ENCODE results near the gene SGIP1.
A peak's percentile ranks its signal among the peaks of the same experiment; 100 is the strongest.

Gene SGIP1

GRCh38 chr1:66527686-66528085 lies 6.3 kb upstream of the SGIP1 start:
- no peak for TF ChIP-seq CTCF (IDR thresholded peaks at IDR 0.05; ENCODE audit: insufficient read depth, low read depth, low read length, missing control alignments)
- peak; percentile 32 for DNase-seq (ENCODE audit: low read depth)
- H3K4me3 ChIP-seq (ENCODE audit: low read length), result no peak overlapping the region

- H3K4me3 ChIP-seq (ENCODE audit: low read length), result no peak overlapping the region
- no peak for DNase-seq (ENCODE audit: low read depth)
- no peak for TF ChIP-seq CTCF (IDR thresholded peaks at IDR 0.05; ENCODE audit: insufficient read depth, low read depth, low read length, missing control alignments)
Measured at GRCh38 chr1:66528580-66528979, 5.4 kb upstream of the SGIP1 start.

DNA sequence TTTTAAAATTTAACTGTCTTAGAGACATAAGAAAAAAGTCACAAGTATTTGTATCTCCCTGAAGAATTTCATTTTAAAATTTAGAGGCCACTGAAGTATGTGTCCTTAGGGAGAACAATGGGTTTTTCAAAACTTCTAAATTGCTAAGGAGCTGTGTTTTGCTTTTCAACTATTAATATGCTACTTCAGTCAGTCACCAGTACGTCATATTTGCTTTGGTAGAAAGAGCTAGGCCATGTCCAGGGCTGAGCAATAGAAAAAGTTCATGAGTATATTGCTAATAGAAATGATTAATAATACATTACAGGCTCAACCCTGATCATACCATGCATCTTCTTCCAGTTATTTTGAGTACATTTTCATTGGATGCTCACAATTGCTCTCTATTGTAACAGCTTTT lies 1.7 kb upstream of the SGIP1 start:
- no peak for DNase-seq (ENCODE audit: low read depth)

DNA sequence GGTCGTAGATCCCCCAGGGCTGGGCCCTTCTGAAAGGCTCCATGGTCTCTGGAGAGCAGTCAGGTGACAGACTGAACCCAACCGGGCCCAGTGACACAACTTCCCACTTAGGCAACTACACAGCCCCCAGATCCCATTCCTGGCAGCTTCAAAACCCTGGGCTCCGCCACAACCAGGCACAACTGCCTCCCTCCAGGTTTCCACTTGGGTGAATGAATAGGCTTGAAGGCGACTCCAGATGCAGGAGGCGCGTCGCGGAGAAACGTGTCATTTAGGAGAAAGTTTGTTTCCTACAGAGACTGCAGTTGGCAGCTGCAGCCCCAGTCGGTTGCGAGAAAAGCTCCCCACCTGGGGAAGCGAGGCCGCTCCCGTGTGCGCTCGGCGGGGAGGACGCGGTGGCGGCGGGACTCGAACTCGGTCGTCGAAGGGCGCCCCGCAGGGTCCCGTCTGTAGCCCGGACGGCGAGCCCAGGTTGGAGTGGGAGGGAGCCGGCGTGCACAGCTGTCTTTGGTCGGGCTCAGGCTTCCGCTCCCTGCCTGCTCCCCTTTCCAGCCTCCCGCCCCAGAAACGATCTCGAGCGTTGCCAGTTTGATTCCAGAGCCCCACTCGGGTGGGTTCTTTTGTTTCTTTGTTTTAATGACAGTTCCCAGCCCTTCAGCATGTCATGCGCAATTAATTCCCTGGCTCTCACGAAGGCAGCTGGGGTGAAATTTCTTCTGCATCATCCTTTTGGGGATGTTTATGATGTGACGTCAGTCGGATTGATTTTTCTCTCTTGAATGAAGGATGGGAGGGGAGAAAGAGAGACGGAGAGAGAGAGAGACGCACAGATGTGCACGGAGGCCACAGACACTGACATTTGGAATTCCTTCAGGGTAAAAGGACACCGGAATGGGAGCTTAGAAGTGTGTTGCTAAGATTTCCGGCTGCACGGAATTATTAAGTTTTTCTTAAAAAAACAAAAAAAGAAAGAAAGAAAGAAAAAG lies 862 bp upstream of the SGIP1 start:
- no peak for TF ChIP-seq CTCF (IDR thresholded peaks at IDR 0.05; ENCODE audit: insufficient read depth, low read depth, low read length, missing control alignments)
- DNase-seq (ENCODE audit: low read depth), result peak; percentile 14
- H3K4me3 ChIP-seq (ENCODE audit: low read length), result peak overlapping the region; percentile 39

More for the DNA sequence above, 1.7 kb upstream of the SGIP1 start:
- no peak for TF ChIP-seq CTCF (IDR thresholded peaks at IDR 0.05; ENCODE audit: insufficient read depth, low read depth, low read length, missing control alignments)
- H3K4me3 ChIP-seq (ENCODE audit: low read length), result no peak overlapping the region

DNA sequence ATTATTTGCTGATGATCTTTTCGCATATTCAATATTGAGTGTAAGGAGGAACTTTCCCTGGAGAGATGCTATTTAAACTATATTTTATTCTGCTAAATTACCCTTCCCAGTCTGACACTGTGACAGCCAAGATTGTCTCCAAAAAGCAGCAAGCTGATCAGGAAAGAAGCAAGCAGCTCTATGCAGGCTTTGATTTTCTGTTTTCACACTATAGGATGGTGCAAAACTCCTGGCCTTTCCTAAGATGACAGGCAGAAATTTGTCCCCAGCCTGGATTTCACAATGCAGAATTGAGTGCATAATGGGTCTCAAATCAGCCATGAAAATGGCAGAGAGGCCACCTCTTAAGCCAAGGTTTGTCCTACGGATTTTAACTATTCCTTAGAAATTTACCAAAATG lies 1.1 kb downstream of the SGIP1 start:
- H3K4me3 ChIP-seq (ENCODE audit: low read length), result no peak overlapping the region
- TF ChIP-seq CTCF (IDR thresholded peaks at IDR 0.05; ENCODE audit: insufficient read depth, low read depth, low read length, missing control alignments), result no peak
- DNase-seq (ENCODE audit: low read depth), result no peak

GRCh38 chr1:66535853-66536252 lies 1.9 kb downstream of the SGIP1 start:
- H3K4me3 ChIP-seq (ENCODE audit: low read length), result no peak overlapping the region
- TF ChIP-seq CTCF (IDR thresholded peaks at IDR 0.05; ENCODE audit: insufficient read depth, low read depth, low read length, missing control alignments), result no peak
- no peak for DNase-seq (ENCODE audit: low read depth)
